Right lobe of liver (tissue), 4 donors: ENCODE measurements around the gene CACNA2D2.

Source experiments
- CTCF ChIP-seq, 4 donors: fragments of 200-600 bp in 3 of 4; fragments of 450-650 bp in 1 of 4; IDR thresholded peaks; one replicate each; pipeline versions ENCODE4 v1.5.1 to v1.8.0; 2016 to 2022; ENCODE audit warnings: antibody characterized with exemption in 4 of 4, mild to moderate bottlenecking in 2 of 4
- POLR2A ChIP-seq: fragments of 450-650 bp; IDR thresholded peaks from one replicate; pipeline ENCODE4 v1.6.1; 2017; ENCODE audit warnings: antibody characterized with exemption, mild to moderate bottlenecking
- donor health status: DM: no; HTN: no; CAD: no.
- donor health status: DM: no; HTN: no; CAD: no.
- donor health status: DM: no; HTN: yes; CAD: no.

- TF ChIP-seq CTCF (IDR thresholded peaks at IDR 0.05) (no peak), POLR2A (no peak)
Measured at GRCh38 chr3:50506169-50506568, 2.7 kb upstream of the CACNA2D2 start.
